GM12892 (cell line): ENCODE data around the gene SNX5.

Source experiments
- POLR2A ChIP-seq: IDR thresholded peaks from 2 replicates; pipeline ENCODE4 v1.6.1; 2011; ENCODE audit warnings: low read depth, low read length, control low read depth
- POLR2AphosphoS5 ChIP-seq: IDR thresholded peaks from 2 replicates; pipeline ENCODE4 v1.6.1; 2011; ENCODE audit warnings: low read depth, low read length, control low read depth
- TAF1 ChIP-seq: IDR thresholded peaks from 2 replicates; pipeline ENCODE4 v1.6.1; 2011; ENCODE audit warnings: low read depth, mild to moderate bottlenecking, control low read depth, low read length, borderline replicate concordance

DNA sequence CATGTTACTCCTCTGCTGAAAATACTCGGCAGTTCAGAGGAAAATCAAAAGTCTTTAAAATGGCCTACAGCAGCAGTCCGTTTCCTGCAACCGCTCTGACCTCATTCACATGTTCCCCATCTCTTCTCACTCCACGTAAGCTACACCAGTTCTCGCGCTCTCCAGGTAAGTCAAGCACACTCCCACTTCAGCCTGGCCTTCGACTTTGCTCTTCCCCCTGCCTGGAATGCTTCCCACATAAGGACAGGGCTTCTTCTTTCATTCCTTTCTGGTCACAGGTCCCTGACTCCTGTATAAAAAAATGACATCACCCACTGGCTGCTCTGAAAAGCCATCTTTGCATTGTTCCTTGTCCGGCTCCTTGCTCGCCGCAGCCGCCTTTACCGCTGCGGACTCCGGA lies 42.9 kb upstream of the SNX5 start:
- no peak for TF ChIP-seq POLR2A
- no peak for TF ChIP-seq POLR2AphosphoS5
- TF ChIP-seq TAF1, result no peak
